H1 (cell line): ENCODE measurements around the gene BNIP2. TPM values are rescaled to one million over a fixed set of nuclear protein-coding genes. Genes with fewer than 3 reads are reported as not detected.

Experiments
- CTCF ChIA-PET: fragments of 300-600 bp; sonication (Branson Sonifier 250); formaldehyde crosslinking; loops from one replicate; lab custom pipeline; 2021; ENCODE audit not compliant: partially characterized antibody; lab: Charles Lee
- POLR2A ChIA-PET: fragments of 300-600 bp; sonication (Branson Sonifier 250); formaldehyde crosslinking; loops from one replicate; lab custom pipeline; 2021; ENCODE audit warnings: inconsistent platforms; ENCODE audit not compliant: partially characterized antibody; lab: Charles Lee
- DNase-seq, 2 experiments: peaks; one replicate each; pipeline versions ENCODE4 v3.0.0 to v3.0.0-alpha.2; 2010 to 2022; ENCODE audit warnings: low spot score in 2 of 2, low read depth in 1 of 2, mixed read lengths in 1 of 2
- FAIRE-seq: peaks from 2 replicates; lab custom pipeline; 2011; peaks lifted over from hg19 to GRCh38; lab: Jason Lieb, UNC
- H2AFZ ChIP-seq: 2 replicates; pipeline ENCODE4 v1.8.1; 2012; ENCODE audit warnings: low read length, inconsistent platforms
- H2AK5ac ChIP-seq: 2 replicates; pipeline ENCODE4 v1.6.1; 2013; ENCODE audit warnings: low read depth, low read length
- H2BK120ac ChIP-seq: replicated peaks from 2 replicates; pipeline ENCODE3; 2013; ENCODE audit warnings: low read depth, low read length, inconsistent platforms
- H2BK12ac ChIP-seq: 2 replicates; pipeline ENCODE4 v1.6.1; 2013; ENCODE audit warnings: low read depth, low read length
- H2BK15ac ChIP-seq: 2 replicates; pipeline ENCODE4 v1.6.1; 2013; ENCODE audit warnings: low read length
- H2BK20ac ChIP-seq: 2 replicates; pipeline ENCODE4 v1.6.1; 2013; ENCODE audit warnings: low read length
- H2BK5ac ChIP-seq: 2 replicates; pipeline ENCODE4 v1.6.1; 2013; ENCODE audit warnings: low read depth, low read length
- H3K14ac ChIP-seq: 2 replicates; pipeline ENCODE4 v1.6.1; 2013; ENCODE audit warnings: inconsistent platforms; ENCODE audit not compliant: insufficient read length
- H3K18ac ChIP-seq: 2 replicates; pipeline ENCODE4 v1.6.1; 2013; ENCODE audit warnings: low read length; ENCODE audit errors: extremely low read depth
- H3K23ac ChIP-seq: 2 replicates; pipeline ENCODE4 v1.6.1; 2013; ENCODE audit warnings: inconsistent platforms; ENCODE audit not compliant: insufficient read length
- H3K23me2 ChIP-seq: 2 replicates; pipeline ENCODE4 v1.6.1; 2013; ENCODE audit warnings: low read depth, low read length
- H3K27ac ChIP-seq: 2 replicates; pipeline ENCODE4 v1.6.1; 2011; ENCODE audit warnings: low read depth, low read length, inconsistent platforms
- H3K27me3 ChIP-seq, 4 experiments: replicated peaks in 1 of 4; 1 replicate in 1 of 4; 2 replicates in 3 of 4; pipeline versions ENCODE4 v1.6.1 to v1.8.1; 2011 to 2013; ENCODE audit warnings: low read length in 3 of 4, mild to moderate bottlenecking in 3 of 4, inconsistent platforms in 2 of 4, mixed read lengths in 2 of 4, moderate library complexity in 1 of 4; ENCODE audit not compliant: control insufficient read depth in 3 of 4, insufficient read depth in 3 of 4; ENCODE audit errors: extremely low read depth in 1 of 4
- H3K36me3 ChIP-seq, 4 experiments: 2 replicates each; pipeline versions ENCODE4 v1.6.1 to v1.8.1; 2011 to 2013; ENCODE audit warnings: mild to moderate bottlenecking in 4 of 4, low read length in 3 of 4, moderate library complexity in 2 of 4, control low read depth in 1 of 4, inconsistent platforms in 1 of 4; ENCODE audit not compliant: insufficient read depth in 4 of 4, control insufficient read depth in 2 of 4
- H3K4ac ChIP-seq: replicated peaks from 2 replicates; pipeline ENCODE3; 2013; ENCODE audit warnings: low read length, low read depth, mixed read lengths, inconsistent platforms; ENCODE audit not compliant: insufficient read length
- H3K4me1 ChIP-seq, 4 experiments: replicated peaks in 1 of 4; 1 replicate in 1 of 4; 2 replicates in 3 of 4; pipeline versions ENCODE4 v1.6.1 to v1.8.1; 2011 to 2013; ENCODE audit warnings: low read length in 3 of 4, inconsistent platforms in 2 of 4, mixed read lengths in 1 of 4; ENCODE audit not compliant: insufficient read depth in 4 of 4, control insufficient read depth in 3 of 4
- H3K4me2 ChIP-seq, 2 experiments: 2 replicates each; pipeline versions ENCODE4 v1.6.1 to v1.8.1; 2011 to 2013; ENCODE audit warnings: low read depth in 2 of 2, low read length in 2 of 2, control low read depth in 1 of 2, inconsistent platforms in 1 of 2, mild to moderate bottlenecking in 1 of 2; ENCODE audit not compliant: insufficient read depth in 1 of 2
- H3K4me3 ChIP-seq, 4 experiments: fragments of 200-600, 300-600 bp in 1 of 4; sonication (generic), shearing (Covaris generic), sonication (Bioruptor Twin) in 1 of 4; 2 replicates each; pipeline versions ENCODE4 v1.5.1 to v1.8.1; 2011 to 2016; ENCODE audit warnings: low read length in 4 of 4, low read depth in 3 of 4, control low read depth in 2 of 4, inconsistent platforms in 2 of 4, mild to moderate bottlenecking in 2 of 4, mixed read lengths in 1 of 4, moderate library complexity in 1 of 4; ENCODE audit not compliant: insufficient read depth in 2 of 4; ENCODE audit errors: extremely low read depth in 1 of 4
- H3K56ac ChIP-seq: replicated peaks from 2 replicates; pipeline ENCODE3; 2013; ENCODE audit warnings: low read depth, mild to moderate bottlenecking, mixed read lengths, low read length, inconsistent platforms; ENCODE audit not compliant: insufficient read length
- H3K79me1 ChIP-seq: 2 replicates; pipeline ENCODE4 v1.6.1; 2013; ENCODE audit warnings: low read depth, low read length, control low read depth
- H3K79me2 ChIP-seq, 2 experiments: 2 replicates each; pipeline versions ENCODE4 v1.6.1 to v1.8.1; 2012 to 2013; ENCODE audit warnings: low read length in 2 of 2, mild to moderate bottlenecking in 2 of 2, inconsistent platforms in 1 of 2; ENCODE audit not compliant: insufficient read depth in 2 of 2, control insufficient read depth in 1 of 2
- H3K9ac ChIP-seq, 4 experiments: replicated peaks in 1 of 4; 1 replicate in 1 of 4; 2 replicates in 3 of 4; pipeline versions ENCODE4 v1.6.1 to v1.8.1; 2011 to 2013; ENCODE audit warnings: low read depth in 3 of 4, low read length in 3 of 4, control low read depth in 2 of 4, mild to moderate bottlenecking in 2 of 4, moderate library complexity in 2 of 4, inconsistent platforms in 1 of 4; ENCODE audit errors: extremely low read depth in 1 of 4
- H3K9me3 ChIP-seq, 2 experiments: 2 replicates each; pipeline versions ENCODE4 v1.6.1 to v1.8.1; 2012 to 2013; ENCODE audit warnings: mild to moderate bottlenecking in 2 of 2, moderate library complexity in 2 of 2, control low read depth in 1 of 2, inconsistent platforms in 1 of 2, low read depth in 1 of 2, low read length in 1 of 2, mixed read lengths in 1 of 2; ENCODE audit not compliant: insufficient read depth in 2 of 2
- H4K20me1 ChIP-seq, 2 experiments: replicated peaks in 1 of 2; 2 replicates each; pipeline versions ENCODE3 to v1.8.1; 2011 to 2013; ENCODE audit warnings: inconsistent platforms in 2 of 2, low read length in 2 of 2, mild to moderate bottlenecking in 1 of 2; ENCODE audit not compliant: insufficient read depth in 2 of 2, control insufficient read depth in 1 of 2
- H4K5ac ChIP-seq: 2 replicates; pipeline ENCODE4 v1.6.1; 2013; ENCODE audit warnings: low read length, low read depth, mixed read lengths, inconsistent platforms; ENCODE audit not compliant: insufficient read length
- H4K8ac ChIP-seq: 2 replicates; pipeline ENCODE4 v1.8.0; 2013; ENCODE audit warnings: mild to moderate bottlenecking, moderate library complexity, low read length, inconsistent platforms; ENCODE audit not compliant: insufficient read depth; ENCODE audit errors: extremely low read depth
- H4K91ac ChIP-seq: replicated peaks from 2 replicates; pipeline ENCODE3; 2013; ENCODE audit warnings: low read length, mixed read lengths, inconsistent platforms; ENCODE audit not compliant: insufficient read length
- CBX5 ChIP-seq: fragments of 300-800, 300-1000 bp; sonication (generic); IDR thresholded peaks from 2 replicates; pipeline ENCODE4 v1.7.1; 2016; ENCODE audit warnings: antibody characterized with exemption, low read length, low read depth
- CBX8 ChIP-seq: fragments of 300-800, 300-1000 bp; sonication (generic); IDR thresholded peaks from 2 replicates; pipeline ENCODE4 v1.7.1; 2016; ENCODE audit warnings: low read depth, low read length, borderline replicate concordance
- CTBP2 ChIP-seq: IDR thresholded peaks from 2 replicates; pipeline ENCODE4 v1.7.0; 2011; ENCODE audit warnings: borderline replicate concordance, mild to moderate bottlenecking, moderate library complexity, mixed read lengths, low read length; ENCODE audit not compliant: insufficient read depth, insufficient read length
- E2F6 ChIP-seq: IDR thresholded peaks from 2 replicates; pipeline ENCODE4 v1.6.1; 2012; ENCODE audit warnings: inconsistent platforms
- FOSL1 ChIP-seq: IDR thresholded peaks from 2 replicates; pipeline ENCODE4 v1.6.1; 2011; ENCODE audit warnings: mild to moderate bottlenecking, low read depth, low read length, moderate library complexity; ENCODE audit not compliant: insufficient read depth
- JUN ChIP-seq: IDR thresholded peaks from 2 replicates; pipeline ENCODE4 v1.6.1; 2011; ENCODE audit warnings: low read depth, mild to moderate bottlenecking, improper control_type of control experiment, low read length
- NANOG ChIP-seq: IDR thresholded peaks from 2 replicates; pipeline ENCODE4 v1.6.1; 2011; ENCODE audit warnings: low read length, low read depth, mild to moderate bottlenecking, inconsistent platforms; ENCODE audit not compliant: insufficient read depth, poor library complexity, severe bottlenecking
- NRF1 ChIP-seq: IDR thresholded peaks from 2 replicates; pipeline ENCODE4 v1.6.1; 2011; ENCODE audit warnings: mild to moderate bottlenecking, low read depth, low read length, improper control_type of control experiment
- RXRA ChIP-seq: IDR thresholded peaks from 2 replicates; pipeline ENCODE4 v1.6.1; 2011; ENCODE audit warnings: low read depth, mild to moderate bottlenecking, low read length, moderate library complexity; ENCODE audit not compliant: insufficient read depth
- SRF ChIP-seq: IDR thresholded peaks from 2 replicates; pipeline ENCODE4 v1.6.1; 2011; ENCODE audit warnings: mild to moderate bottlenecking, low read depth, low read length, moderate library complexity
- TAF7 ChIP-seq: optimal IDR thresholded peaks from 2 replicates; pipeline ENCODE3; 2011; ENCODE audit warnings: low read depth, mild to moderate bottlenecking, inconsistent platforms, low read length, moderate library complexity, borderline replicate concordance
- TBP ChIP-seq: IDR thresholded peaks from 2 replicates; pipeline ENCODE4 v1.6.1; 2011; ENCODE audit warnings: low read depth, low read length, improper control_type of control experiment
- WGBS, 2 experiments: shearing (Covaris generic) in 1 of 2; methylation state at CpG; one replicate each; pipeline versions ENCODE4 v1.1.6 to v1.1.7; 2013 to 2015; ENCODE audit warnings: low lambda C conversion rate in 2 of 2, mixed read lengths in 2 of 2, inconsistent platforms in 1 of 2, low coverage in 1 of 2, missing lambda C conversion rate in 1 of 2; ENCODE audit not compliant: insufficient replicate concordance in 2 of 2, insufficient coverage in 1 of 2, insufficient read length in 1 of 2; ENCODE audit errors: extremely low coverage in 1 of 2, missing lambda C conversion rate in 1 of 2; 5-methylcytosine and 5-hydroxymethylcytosine counted together
- polyA plus RNA-seq, 7 experiments: library from polyadenylated mRNA; depleted of rRNA in 3 of 7; stranded (reverse) in 5 of 7; unstranded in 2 of 7; fragments of >200 nt in 5 of 7; fragments of 200-250 nt in 2 of 7; gene quantifications; 1 replicate in 5 of 7; 2 replicates in 1 of 7; 4 replicates in 1 of 7; pipeline versions ENCODE4 v1.2.1 to v1.2.3, GENCODE V29; 2011 to 2013; ENCODE audit warnings: missing spikeins in 2 of 7, mixed read lengths in 2 of 7
- total RNA-seq: library from RNA; stranded (reverse); fragmentation: NEBNext Ultra II Directional; extraction: Animal tissue kit (Norgen Biotek cat#: 25700); gene quantifications from 2 replicates; pipeline ENCODE4 v1.2.1, GENCODE V29; 2021

Gene BNIP2
- total and polyA plus RNA-seq, 2 of the 8 experiments (the other 6 are each of a cell fraction or from before 2014, with no cell fraction given), result 11.8 to 40.6 TPM

- Histone ChIP-seq H3K4ac (no peak overlapping the region), H4K8ac (no peak overlapping the region), H4K20me1 (no peaks in the 10 kb centered on the region), H3K36me3 (no peaks in the 10 kb centered on the region), H3K4me3 (no peak overlapping the region), H3K27ac (no peak overlapping the region), H2AFZ (no peak overlapping the region), H3K18ac (no peak overlapping the region), H3K27me3 (peaks cover 0 to 1% (median 0%) of the 10 kb centered on the region in 4 experiments; a peak in 1 of 7 replicates), H3K23me2 (no peaks in the 10 kb centered on the region), H3K56ac (no peak overlapping the region), H3K4me2 (no peak overlapping the region), H3K4me1 (no peaks in the 10 kb centered on the region), H3K79me1 (no peaks in the 10 kb centered on the region), H3K23ac (no peak overlapping the region), H2BK5ac (no peak overlapping the region), H4K91ac (no peak overlapping the region), H2AK5ac (no peak overlapping the region), H2BK15ac (no peak overlapping the region), H2BK12ac (no peak overlapping the region), H3K9ac (no peak overlapping the region), H3K14ac (no peak overlapping the region), H3K79me2 (no peaks in the 10 kb centered on the region), H4K5ac (no peak overlapping the region), H3K9me3 (no peaks in the 10 kb centered on the region), H2BK20ac (no peak overlapping the region), H2BK120ac (no peak overlapping the region)
- ChIA-PET CTCF (interaction anchor here (1.1 kb wide), 1 partner anchor 81 kb away, joined by 4 read pairs; no protein-coding TSS in a partner anchor), POLR2A (no interaction called here)
- DNase-seq (no peak), FAIRE-seq (no peak)
- WGBS, 2 experiments, result 84% methylated on average over 6 of the region's 6 CpGs; no CpG with 5 or more reads in 1 of the 2 experiments
- TF ChIP-seq RXRA, result no peak
- TF ChIP-seq JUN, result no peak
- no peak for TF ChIP-seq TAF7
- no peak for TF ChIP-seq NRF1
- no peak for TF ChIP-seq NANOG
- no peak for TF ChIP-seq E2F6
- TF ChIP-seq SRF, result no peak
- no peak for TF ChIP-seq FOSL1
- TF ChIP-seq CBX5, result no peak
- TF ChIP-seq CTBP2, result no peak
- TF ChIP-seq CBX8, result no peak
- no peak for TF ChIP-seq TBP
Observed at GRCh38 chr15:59703979-59704796, 15.1 kb upstream of the BNIP2 start.
